GM12878 (cell line): ENCODE measurements around the gene BNC2. TPM values are rescaled to one million over a fixed set of nuclear protein-coding genes. Genes with fewer than 3 reads are reported as not detected.

ENCODE experiments used
- ATAC-seq: fragments of 200-7000 bp; cut with Tn5 transposase; 3 replicates; pipeline ENCODE4 v1.9.1; 2020; ENCODE audit warnings: mild to moderate bottlenecking, moderate library complexity
- BruUV-seq: library from RNA; stranded (reverse); fragments of 400-500 nt; replicated peaks from 2 replicates; lab custom pipeline; 2021; lab: Mats Ljungman, UMichigan
- CTCF ChIA-PET: fragments of 300-600 bp; sonication (Branson Sonifier 250); formaldehyde crosslinking; extraction: SDS; loops from one replicate; lab custom pipeline; 2021; ENCODE audit warnings: inconsistent platforms; lab: Yijun Ruan, JAX
- POLR2A ChIA-PET: fragments of 350-600 bp; formaldehyde crosslinking; extraction: SDS; loops from one replicate; lab custom pipeline; 2021; ENCODE audit warnings: inconsistent platforms; lab: Charles Lee
- RAD21 ChIA-PET: fragments of 300-600 bp; sonication (Branson Sonifier 250); formaldehyde crosslinking; loops from one replicate; lab custom pipeline; 2023; ENCODE audit warnings: antibody characterized with exemption; ENCODE audit not compliant: unreplicated experiment; lab: Charles Lee
- SMC1A ChIA-PET: fragments of 300-600 bp; sonication (Branson Sonifier 250); formaldehyde crosslinking; loops from one replicate; lab custom pipeline; 2023; ENCODE audit not compliant: unreplicated experiment, uncharacterized antibody; lab: Charles Lee
- DNase-seq: peaks from one replicate; pipeline ENCODE4 v3.0.0-alpha.2; 2011; ENCODE audit warnings: low read depth, low spot score
- FAIRE-seq: peaks from 3 replicates; lab custom pipeline; 2011; peaks lifted over from hg19 to GRCh38; lab: Jason Lieb, UNC
- H2AFZ ChIP-seq: 2 replicates; pipeline ENCODE4 v1.6.0; 2011; ENCODE audit warnings: low read depth, low read length, control low read depth; ENCODE audit not compliant: control insufficient read depth
- H3K27ac ChIP-seq: 2 replicates; pipeline ENCODE4 v1.5.1; 2011; ENCODE audit warnings: control low read depth; ENCODE audit not compliant: control insufficient read depth, insufficient read depth
- H3K27me3 ChIP-seq, 2 experiments: replicated peaks in 1 of 2; 2 replicates each; pipeline versions ENCODE4 v1.6.0 to v1.6.1; 2011; ENCODE audit warnings: low read length in 1 of 2; ENCODE audit not compliant: control insufficient read depth in 2 of 2, insufficient read depth in 2 of 2
- H3K36me3 ChIP-seq, 2 experiments: 2 replicates each; pipeline ENCODE4 v1.5.1; 2011; ENCODE audit warnings: low read length in 1 of 2; ENCODE audit not compliant: control insufficient read depth in 2 of 2, insufficient read depth in 2 of 2
- H3K4me1 ChIP-seq: 2 replicates; pipeline ENCODE4 v1.6.1; 2011; ENCODE audit warnings: mild to moderate bottlenecking, low read length, moderate library complexity, mixed read lengths; ENCODE audit not compliant: control insufficient read depth, insufficient read depth
- H3K4me2 ChIP-seq: 2 replicates; pipeline ENCODE4 v1.6.0; 2011; ENCODE audit warnings: control low read depth; ENCODE audit not compliant: control insufficient read depth, insufficient read depth
- H3K4me3 ChIP-seq: fragments of 200-600 bp; sonication (generic); 2 replicates; pipeline ENCODE4 v1.5.1; 2016
- H3K79me2 ChIP-seq: 2 replicates; pipeline ENCODE4 v1.6.0; 2011; ENCODE audit warnings: low read length; ENCODE audit not compliant: control insufficient read depth, insufficient read depth
- H3K9ac ChIP-seq: 2 replicates; pipeline ENCODE4 v1.8.0; 2011; ENCODE audit warnings: low read length, control low read depth, mixed read lengths; ENCODE audit not compliant: control insufficient read depth, insufficient read depth
- H3K9me3 ChIP-seq: replicated peaks from 3 replicates; pipeline ENCODE4 v1.5.1; 2011; ENCODE audit warnings: mild to moderate bottlenecking, low read length; ENCODE audit not compliant: control insufficient read depth, insufficient read depth
- H4K20me1 ChIP-seq: 2 replicates; pipeline ENCODE4 v1.6.0; 2011; ENCODE audit not compliant: control insufficient read depth, insufficient read depth
- ASH2L ChIP-seq: fragments of 300-600, 200-600 bp; sonication (generic); IDR thresholded peaks from 2 replicates; pipeline ENCODE4 v1.6.1; 2017; ENCODE audit warnings: low read depth, mild to moderate bottlenecking, borderline replicate concordance
- CHD1 ChIP-seq: IDR thresholded peaks from 2 replicates; pipeline ENCODE4 v1.6.1; 2012; ENCODE audit warnings: low read depth, low read length, improper control_type of control experiment
- ETV6 ChIP-seq, 2 experiments: fragments of 450-650 bp in 1 of 2; IDR thresholded peaks in 1 of 2; conservative IDR thresholded peaks in 1 of 2; 2 replicates each; pipeline ENCODE4 v1.6.1; 2014; ENCODE audit warnings: antibody characterized with exemption in 1 of 2, borderline replicate concordance in 1 of 2, low read depth in 1 of 2, mild to moderate bottlenecking in 1 of 2, moderate library complexity in 1 of 2
- EZH2 ChIP-seq: IDR thresholded peaks from 2 replicates; pipeline ENCODE4 v1.6.1; 2012; ENCODE audit warnings: low read depth, mild to moderate bottlenecking, control low read depth, inconsistent platforms, low read length, borderline replicate concordance; ENCODE audit not compliant: control insufficient read depth
- HDGF ChIP-seq: fragments of 450-650 bp; IDR thresholded peaks from 2 replicates; pipeline ENCODE4 v1.6.1; 2016; ENCODE audit warnings: antibody characterized with exemption
- NFIC ChIP-seq: IDR thresholded peaks from 2 replicates; pipeline ENCODE4 v1.6.1; 2012; ENCODE audit warnings: low read depth, mild to moderate bottlenecking, inconsistent platforms, low read length, moderate library complexity
- NR2C2 ChIP-seq: IDR thresholded peaks from 2 replicates; pipeline ENCODE4 v1.6.1; 2011; ENCODE audit warnings: borderline replicate concordance, low read depth; ENCODE audit not compliant: control insufficient read depth, insufficient read length
- PAX5 ChIP-seq: IDR thresholded peaks from 2 replicates; pipeline ENCODE4 v1.6.1; 2011; ENCODE audit warnings: low read depth, low read length, borderline replicate concordance
- POLR2A ChIP-seq: IDR thresholded peaks from 2 replicates; pipeline ENCODE4 v1.6.1; 2011; ENCODE audit warnings: low read depth, mild to moderate bottlenecking, low read length
- RBBP5 ChIP-seq: fragments of 200-600 bp; sonication (generic); conservative IDR thresholded peaks from 2 replicates; pipeline ENCODE4 v1.6.1; 2016
- SIN3A ChIP-seq: IDR thresholded peaks from 2 replicates; pipeline ENCODE4 v1.6.1; 2012; ENCODE audit warnings: low read depth, low read length, improper control_type of control experiment
- SMC3 ChIP-seq: IDR thresholded peaks from 2 replicates; pipeline ENCODE4 v1.6.1; 2011; ENCODE audit warnings: low read length, improper control_type of control experiment, borderline replicate concordance
- YY1 ChIP-seq: IDR thresholded peaks from 2 replicates; pipeline ENCODE4 v1.6.1; 2011; ENCODE audit warnings: low read depth, mild to moderate bottlenecking, low read length
- ZNF207 ChIP-seq: fragments of 450-650 bp; IDR thresholded peaks from 2 replicates; pipeline ENCODE4 v1.6.1; 2014; ENCODE audit warnings: antibody characterized with exemption, mild to moderate bottlenecking, borderline replicate concordance
- ZSCAN29 ChIP-seq: fragments of 450-650 bp; IDR thresholded peaks from 2 replicates; pipeline ENCODE4 v1.6.1; 2017; ENCODE audit warnings: mild to moderate bottlenecking, moderate library complexity
- WGBS: methylation state at CpG from one replicate; pipeline ENCODE4 v1.1.6; 2016; ENCODE audit warnings: low lambda C conversion rate; ENCODE audit not compliant: insufficient replicate concordance, insufficient coverage; ENCODE audit errors: missing lambda C conversion rate; 5-methylcytosine and 5-hydroxymethylcytosine counted together
- in situ Hi-C: fragments of 300-500 bp; cut with MboI; formaldehyde crosslinking; loops from 9 replicates; pipeline ENCODE4 v1.14.3; 2018; ENCODE audit warnings: mixed read lengths
- intact Hi-C: fragments of 100-400 bp; cut with micrococcal nuclease; formaldehyde crosslinking; loops from one replicate; pipeline ENCODE4 v1.14.2; 2022; ENCODE audit not compliant: unreplicated experiment
- polyA plus RNA-seq, 11 experiments: library from polyadenylated mRNA; depleted of rRNA in 4 of 11; unstranded in 6 of 11; stranded (reverse) in 5 of 11; fragments of >200 nt; fragmentation: Nextera tagmentation in 4 of 11; fragmentation: Illumina TruSeq in 1 of 11; extraction: Ambion mirVana in 4 of 11; extraction: Trizol in 1 of 11; gene quantifications; 1 replicate in 1 of 11; 2 replicates in 10 of 11; pipeline versions ENCODE4 v1.2.1 to v1.2.3, GENCODE V29; 2011 to 2016; ENCODE audit warnings: inconsistent platforms in 2 of 11, missing spikeins in 2 of 11, low read depth in 1 of 11
- total RNA-seq, 4 experiments: library from RNA; depleted of rRNA in 3 of 4; stranded (reverse); fragments of >200 nt in 3 of 4; fragmentation: Illumina TruSeq in 1 of 4; extraction: Trizol in 1 of 4; gene quantifications; 2 replicates each; pipeline versions ENCODE4 v1.2.1 to v1.2.3, GENCODE V29; 2013 to 2021
- TF ChIP-seq, protein P1 (sequence below): fragments of 450-650 bp; IDR thresholded peaks from 2 replicates; pipeline ENCODE4 v1.6.1; 2017; ENCODE audit warnings: low read depth, mild to moderate bottlenecking, moderate library complexity
- TF ChIP-seq, protein P2 (sequence below): IDR thresholded peaks from 2 replicates; pipeline ENCODE4 v1.6.1; 2011; ENCODE audit warnings: borderline replicate concordance, low read depth, mild to moderate bottlenecking, moderate library complexity, mixed read lengths, low read length; ENCODE audit not compliant: insufficient read depth; ENCODE audit errors: extremely low read length
- TF ChIP-seq, protein P3 (sequence below): fragments of 450-650 bp; IDR thresholded peaks from 2 replicates; pipeline ENCODE4 v1.6.1; 2017; ENCODE audit warnings: borderline replicate concordance

BNC2 gene
- total and polyA plus RNA-seq, 10 of the 15 experiments (the other 5 are each of a cell fraction or from before 2014, with no cell fraction given), result 0.05 to 14.5 (median 0.26) TPM

DNA sequence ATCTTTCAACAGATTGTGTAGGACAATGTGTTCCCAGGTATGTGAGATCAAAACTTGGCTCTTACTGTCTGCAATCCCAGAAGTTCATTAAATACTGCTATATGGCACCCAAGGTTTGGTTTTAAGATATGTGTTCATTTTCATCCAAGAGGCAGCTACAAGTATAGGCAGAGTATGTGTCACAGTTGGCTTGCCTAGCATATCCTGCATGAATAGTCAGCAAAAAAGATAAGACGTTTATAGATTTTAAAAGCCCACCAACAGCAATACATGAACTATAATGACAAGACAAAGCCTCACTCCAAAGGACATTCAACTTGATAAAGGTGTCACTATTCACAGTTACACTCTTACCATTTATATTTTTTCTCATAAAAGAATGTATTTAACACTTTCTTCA, 99.1 kb downstream of the BNC2 start:
- no peaks in the 10 kb centered on the region for H3K9me3 ChIP-seq
- WGBS, result 43% methylated on average over 1 of the region's 1 CpG

More for the DNA sequence above, 99.1 kb downstream of the BNC2 start:
- SMC1A ChIA-PET, result no interaction called here
- intact Hi-C loops, result no loop called here
- no peaks in the 10 kb centered on the region for H3K36me3 ChIP-seq
- no peaks in the 10 kb centered on the region for H3K4me1 ChIP-seq
- no peak overlapping the region for H3K4me2 ChIP-seq
- no peak for FAIRE-seq
- H3K4me3 ChIP-seq, result no peak overlapping the region
- no peak for DNase-seq
- in situ Hi-C loops, result no loop called here
- no peak overlapping the region for H3K9ac ChIP-seq
- no peak; the same call in 2 of the 3 replicates for ATAC-seq
- RAD21 ChIA-PET, result no interaction called here
- H2AFZ ChIP-seq, result no peak overlapping the region
- no TSS peak for BruUV-seq
- no peaks in the 10 kb centered on the region for H4K20me1 ChIP-seq
- CTCF ChIA-PET, result no interaction called here
- no peak overlapping the region for H3K27ac ChIP-seq
- POLR2A ChIA-PET, result no interaction called here
- no peaks in the 10 kb centered on the region for H3K27me3 ChIP-seq
- TF ChIP-seq SIN3A (no peak), ZSCAN29 (no peak), NFIC (no peak), ZNF207 (no peak), ASH2L (no peak), ETV6 (conservative IDR thresholded peaks at IDR 0.05 in 1 of 2, IDR thresholded peaks at IDR 0.05 in 1 of 2; ENCODE audit: borderline replicate concordance in 1 of 2, low read depth in 1 of 2) (no peak), RBBP5 (no peak), POLR2A (no peak), EZH2 (no peak), CHD1 (no peak), HDGF (no peak), NR2C2 (no peak), YY1 (no peak), SMC3 (no peak), PAX5 (no peak)
- TF ChIP-seq, protein P1, sequence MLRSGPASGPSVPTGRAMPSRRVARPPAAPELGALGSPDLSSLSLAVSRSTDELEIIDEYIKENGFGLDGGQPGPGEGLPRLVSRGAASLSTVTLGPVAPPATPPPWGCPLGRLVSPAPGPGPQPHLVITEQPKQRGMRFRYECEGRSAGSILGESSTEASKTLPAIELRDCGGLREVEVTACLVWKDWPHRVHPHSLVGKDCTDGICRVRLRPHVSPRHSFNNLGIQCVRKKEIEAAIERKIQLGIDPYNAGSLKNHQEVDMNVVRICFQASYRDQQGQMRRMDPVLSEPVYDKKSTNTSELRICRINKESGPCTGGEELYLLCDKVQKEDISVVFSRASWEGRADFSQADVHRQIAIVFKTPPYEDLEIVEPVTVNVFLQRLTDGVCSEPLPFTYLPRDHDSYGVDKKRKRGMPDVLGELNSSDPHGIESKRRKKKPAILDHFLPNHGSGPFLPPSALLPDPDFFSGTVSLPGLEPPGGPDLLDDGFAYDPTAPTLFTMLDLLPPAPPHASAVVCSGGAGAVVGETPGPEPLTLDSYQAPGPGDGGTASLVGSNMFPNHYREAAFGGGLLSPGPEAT, result no peak
- TF ChIP-seq, protein P2, sequence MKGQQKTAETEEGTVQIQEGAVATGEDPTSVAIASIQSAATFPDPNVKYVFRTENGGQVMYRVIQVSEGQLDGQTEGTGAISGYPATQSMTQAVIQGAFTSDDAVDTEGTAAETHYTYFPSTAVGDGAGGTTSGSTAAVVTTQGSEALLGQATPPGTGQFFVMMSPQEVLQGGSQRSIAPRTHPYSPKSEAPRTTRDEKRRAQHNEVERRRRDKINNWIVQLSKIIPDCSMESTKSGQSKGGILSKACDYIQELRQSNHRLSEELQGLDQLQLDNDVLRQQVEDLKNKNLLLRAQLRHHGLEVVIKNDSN, result no peak
- TF ChIP-seq, protein P3, sequence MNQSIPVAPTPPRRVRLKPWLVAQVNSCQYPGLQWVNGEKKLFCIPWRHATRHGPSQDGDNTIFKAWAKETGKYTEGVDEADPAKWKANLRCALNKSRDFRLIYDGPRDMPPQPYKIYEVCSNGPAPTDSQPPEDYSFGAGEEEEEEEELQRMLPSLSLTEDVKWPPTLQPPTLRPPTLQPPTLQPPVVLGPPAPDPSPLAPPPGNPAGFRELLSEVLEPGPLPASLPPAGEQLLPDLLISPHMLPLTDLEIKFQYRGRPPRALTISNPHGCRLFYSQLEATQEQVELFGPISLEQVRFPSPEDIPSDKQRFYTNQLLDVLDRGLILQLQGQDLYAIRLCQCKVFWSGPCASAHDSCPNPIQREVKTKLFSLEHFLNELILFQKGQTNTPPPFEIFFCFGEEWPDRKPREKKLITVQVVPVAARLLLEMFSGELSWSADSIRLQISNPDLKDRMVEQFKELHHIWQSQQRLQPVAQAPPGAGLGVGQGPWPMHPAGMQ, result no peak
- H3K79me2 ChIP-seq, result no peaks in the 10 kb centered on the region
